ENCODE measurements around the gene ASIC4. TPM values are rescaled to one million over a fixed set of nuclear protein-coding genes. Genes with fewer than 3 reads are reported as not detected.

Gene ASIC4
- total and polyA plus RNA-seq, 2 of the 13 experiments (the other 11 are each of a cell fraction or from before 2014, with no cell fraction given), result 0.03 TPM; not detected in 1

DNA sequence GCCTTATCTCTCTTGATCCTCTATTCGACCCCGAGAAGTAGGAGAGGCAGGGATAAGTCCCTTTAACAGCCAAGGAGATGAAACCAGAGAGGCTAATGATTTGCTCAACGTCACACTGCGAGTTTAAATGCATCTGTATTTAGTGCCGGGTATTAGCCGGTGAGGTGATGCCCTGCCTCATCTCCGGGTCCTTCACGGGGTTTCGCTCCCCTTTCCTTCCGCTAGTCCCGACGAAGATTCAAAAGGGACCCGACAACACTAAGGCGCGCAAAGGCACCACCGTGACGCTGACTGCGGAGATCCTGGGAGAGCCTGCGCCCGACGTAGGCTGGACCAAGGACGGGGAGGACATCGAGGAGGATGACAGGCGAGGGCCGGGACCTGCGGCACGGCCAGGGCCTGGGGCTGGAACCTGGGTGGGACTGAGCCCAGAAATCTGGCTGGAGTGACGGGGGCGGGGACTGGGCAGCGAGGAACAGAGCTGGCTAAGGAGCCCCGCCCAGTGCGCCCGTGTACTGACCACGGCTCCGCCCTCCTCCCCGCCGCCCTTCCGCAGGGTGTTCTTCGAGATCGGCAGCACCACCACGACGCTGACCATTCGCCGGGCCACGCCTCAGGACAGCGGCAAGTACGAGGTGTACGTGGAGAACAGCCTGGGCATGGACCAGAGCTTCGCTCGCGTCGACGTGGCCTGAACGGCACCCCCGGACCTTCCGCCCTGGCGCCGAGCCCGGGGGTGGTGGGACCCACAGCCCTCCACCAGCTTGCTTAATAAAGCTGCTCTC lies 16.6 kb upstream of the ASIC4 start (continued):
- TF ChIP-seq, protein P1, sequence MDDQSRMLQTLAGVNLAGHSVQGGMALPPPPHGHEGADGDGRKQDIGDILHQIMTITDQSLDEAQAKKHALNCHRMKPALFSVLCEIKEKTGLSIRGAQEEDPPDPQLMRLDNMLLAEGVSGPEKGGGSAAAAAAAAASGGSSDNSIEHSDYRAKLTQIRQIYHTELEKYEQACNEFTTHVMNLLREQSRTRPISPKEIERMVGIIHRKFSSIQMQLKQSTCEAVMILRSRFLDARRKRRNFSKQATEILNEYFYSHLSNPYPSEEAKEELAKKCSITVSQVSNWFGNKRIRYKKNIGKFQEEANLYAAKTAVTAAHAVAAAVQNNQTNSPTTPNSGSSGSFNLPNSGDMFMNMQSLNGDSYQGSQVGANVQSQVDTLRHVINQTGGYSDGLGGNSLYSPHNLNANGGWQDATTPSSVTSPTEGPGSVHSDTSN (CRISPR knock-in tag; IDR thresholded peaks at IDR 0.05; ENCODE audit: borderline replicate concordance), result no peak
- TF ChIP-seq NR2F2 (IDR thresholded peaks at IDR 0.05; ENCODE audit: borderline replicate concordance, low read depth) (no peak), GATAD1 (CRISPR knock-in tag; IDR thresholded peaks at IDR 0.05) (no peak), KLF6 (CRISPR knock-in tag; IDR thresholded peaks at IDR 0.05) (peak; percentile 82), ZNF652 (CRISPR knock-in tag; IDR thresholded peaks at IDR 0.05; ENCODE audit: borderline replicate concordance, low read depth) (no peak), MIER3 (CRISPR knock-in tag; IDR thresholded peaks at IDR 0.05; ENCODE audit: borderline replicate concordance) (peak; percentile 74; the same call in 1 of the 2 replicates), ZNF550 (CRISPR knock-in tag; IDR thresholded peaks at IDR 0.05; ENCODE audit: borderline replicate concordance) (no peak; the same call in 1 of the 2 replicates), ZNF160 (CRISPR knock-in tag; IDR thresholded peaks at IDR 0.05) (no peak), ZNF235 (CRISPR knock-in tag; IDR thresholded peaks at IDR 0.05; ENCODE audit: borderline replicate concordance) (no peak), PITX1 (CRISPR knock-in tag; IDR thresholded peaks at IDR 0.05) (no peak; the same call in 1 of the 2 replicates), KDM5A (IDR thresholded peaks at IDR 0.05; ENCODE audit: borderline replicate concordance, low read length) (no peak), ZNF816 (CRISPR knock-in tag; IDR thresholded peaks at IDR 0.05; ENCODE audit: borderline replicate concordance) (no peak), SUZ12 (IDR thresholded peaks at IDR 0.05; ENCODE audit: low read depth, low read length) (no peak), RXRA (CRISPR knock-in tag; IDR thresholded peaks at IDR 0.05) (no peak; the same call in 1 of the 2 replicates), BRD4 (CRISPR knock-in tag; IDR thresholded peaks at IDR 0.05) (no peak), ZNF367 (CRISPR knock-in tag; IDR thresholded peaks at IDR 0.05; ENCODE audit: borderline replicate concordance) (no peak), MXD4 (CRISPR knock-in tag; IDR thresholded peaks at IDR 0.05) (no peak; the same call in 1 of the 2 replicates), TGIF2 (CRISPR knock-in tag; IDR thresholded peaks at IDR 0.05) (peak; percentile 53; the same call in 1 of the 2 replicates), ZNF546 (CRISPR knock-in tag; conservative IDR thresholded peaks at IDR 0.05) (no peak), HOXA7 (CRISPR knock-in tag; IDR thresholded peaks at IDR 0.05) (no peak), ZMYM4 (CRISPR knock-in tag; IDR thresholded peaks at IDR 0.05) (no peak), RORA (CRISPR knock-in tag; IDR thresholded peaks at IDR 0.05) (no peak)
- TF ChIP-seq, protein P2, sequence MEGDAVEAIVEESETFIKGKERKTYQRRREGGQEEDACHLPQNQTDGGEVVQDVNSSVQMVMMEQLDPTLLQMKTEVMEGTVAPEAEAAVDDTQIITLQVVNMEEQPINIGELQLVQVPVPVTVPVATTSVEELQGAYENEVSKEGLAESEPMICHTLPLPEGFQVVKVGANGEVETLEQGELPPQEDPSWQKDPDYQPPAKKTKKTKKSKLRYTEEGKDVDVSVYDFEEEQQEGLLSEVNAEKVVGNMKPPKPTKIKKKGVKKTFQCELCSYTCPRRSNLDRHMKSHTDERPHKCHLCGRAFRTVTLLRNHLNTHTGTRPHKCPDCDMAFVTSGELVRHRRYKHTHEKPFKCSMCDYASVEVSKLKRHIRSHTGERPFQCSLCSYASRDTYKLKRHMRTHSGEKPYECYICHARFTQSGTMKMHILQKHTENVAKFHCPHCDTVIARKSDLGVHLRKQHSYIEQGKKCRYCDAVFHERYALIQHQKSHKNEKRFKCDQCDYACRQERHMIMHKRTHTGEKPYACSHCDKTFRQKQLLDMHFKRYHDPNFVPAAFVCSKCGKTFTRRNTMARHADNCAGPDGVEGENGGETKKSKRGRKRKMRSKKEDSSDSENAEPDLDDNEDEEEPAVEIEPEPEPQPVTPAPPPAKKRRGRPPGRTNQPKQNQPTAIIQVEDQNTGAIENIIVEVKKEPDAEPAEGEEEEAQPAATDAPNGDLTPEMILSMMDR (CRISPR knock-in tag; IDR thresholded peaks at IDR 0.05), result no peak
- TF ChIP-seq, protein P3, sequence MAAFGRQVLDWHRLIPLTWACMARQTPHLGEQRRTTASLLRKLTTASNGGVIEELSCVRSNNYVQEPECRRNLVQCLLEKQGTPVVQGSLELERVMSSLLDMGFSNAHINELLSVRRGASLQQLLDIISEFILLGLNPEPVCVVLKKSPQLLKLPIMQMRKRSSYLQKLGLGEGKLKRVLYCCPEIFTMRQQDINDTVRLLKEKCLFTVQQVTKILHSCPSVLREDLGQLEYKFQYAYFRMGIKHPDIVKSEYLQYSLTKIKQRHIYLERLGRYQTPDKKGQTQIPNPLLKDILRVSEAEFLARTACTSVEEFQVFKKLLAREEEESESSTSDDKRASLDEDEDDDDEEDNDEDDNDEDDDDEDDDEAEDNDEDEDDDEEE (CRISPR knock-in tag; IDR thresholded peaks at IDR 0.05), result no peak
- TF ChIP-seq, protein P4, sequence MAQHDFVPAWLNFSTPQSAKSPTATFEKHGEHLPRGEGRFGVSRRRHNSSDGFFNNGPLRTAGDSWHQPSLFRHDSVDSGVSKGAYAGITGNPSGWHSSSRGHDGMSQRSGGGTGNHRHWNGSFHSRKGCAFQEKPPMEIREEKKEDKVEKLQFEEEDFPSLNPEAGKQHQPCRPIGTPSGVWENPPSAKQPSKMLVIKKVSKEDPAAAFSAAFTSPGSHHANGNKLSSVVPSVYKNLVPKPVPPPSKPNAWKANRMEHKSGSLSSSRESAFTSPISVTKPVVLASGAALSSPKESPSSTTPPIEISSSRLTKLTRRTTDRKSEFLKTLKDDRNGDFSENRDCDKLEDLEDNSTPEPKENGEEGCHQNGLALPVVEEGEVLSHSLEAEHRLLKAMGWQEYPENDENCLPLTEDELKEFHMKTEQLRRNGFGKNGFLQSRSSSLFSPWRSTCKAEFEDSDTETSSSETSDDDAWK (CRISPR knock-in tag; IDR thresholded peaks at IDR 0.05), result no peak

All from HepG2 (cell line).